Mucosa of rectum (tissue), 2 donors: ENCODE data around the gene GLRX2.

Source experiments
- H3K27ac ChIP-seq, 2 donors: one replicate each; pipeline ENCODE4 v1.7.0; 2013; ENCODE audit warnings: inconsistent platforms in 2 of 2, low read depth in 2 of 2, low read length in 2 of 2
- H3K27me3 ChIP-seq, 2 donors: one replicate each; pipeline ENCODE4 v1.7.0; 2013; ENCODE audit warnings: low read length in 2 of 2; ENCODE audit not compliant: control insufficient read depth in 2 of 2, insufficient read depth in 2 of 2
- H3K36me3 ChIP-seq, 2 donors: one replicate each; pipeline ENCODE4 v1.7.0; 2013; ENCODE audit warnings: low read length in 2 of 2; ENCODE audit not compliant: control insufficient read depth in 2 of 2, insufficient read depth in 2 of 2
- H3K4me1 ChIP-seq, 2 donors: one replicate each; pipeline ENCODE4 v1.7.0; 2013; ENCODE audit warnings: low read length in 2 of 2, mild to moderate bottlenecking in 1 of 2; ENCODE audit not compliant: control insufficient read depth in 2 of 2, insufficient read depth in 2 of 2
- H3K4me3 ChIP-seq, 2 donors: one replicate each; pipeline ENCODE4 v1.7.0; 2013; ENCODE audit warnings: low read length in 2 of 2
- H3K9ac ChIP-seq, 2 donors: one replicate each; pipeline ENCODE4 v1.7.0; 2013; ENCODE audit warnings: low read length in 2 of 2, low read depth in 1 of 2, mild to moderate bottlenecking in 1 of 2
- H3K9me3 ChIP-seq, 2 donors: one replicate each; pipeline ENCODE4 v1.7.0; 2013; ENCODE audit warnings: low read length in 2 of 2; ENCODE audit not compliant: control insufficient read depth in 2 of 2
- donor health status: healthy.
- donor health status: Normal muscosa, but diverticular disease.

GLRX2 gene

DNA sequence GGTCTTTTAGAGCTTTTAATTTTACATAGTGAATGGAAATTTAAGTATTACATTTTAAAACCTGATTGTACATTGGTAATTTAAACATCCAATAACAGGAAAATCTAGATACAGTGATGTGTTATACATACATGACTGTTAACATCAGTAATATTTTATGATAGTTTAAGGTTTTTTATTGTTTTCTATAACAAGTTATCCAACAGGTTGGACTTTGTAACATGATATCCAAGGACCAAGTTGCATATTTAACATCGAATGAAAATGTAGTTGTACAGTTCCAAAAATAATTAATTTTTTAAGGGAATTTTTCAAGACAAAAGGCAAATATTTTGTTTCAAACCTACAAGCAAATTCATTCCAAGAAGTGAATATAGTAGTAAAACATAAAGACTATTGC, 14.3 kb downstream of the GLRX2 start:
- Histone ChIP-seq H3K9ac (no peak overlapping the region), H3K36me3 (peaks cover 13 to 19% of the 10 kb centered on the region in 2 donors), H3K4me1 (no peaks in the 10 kb centered on the region)

DNA sequence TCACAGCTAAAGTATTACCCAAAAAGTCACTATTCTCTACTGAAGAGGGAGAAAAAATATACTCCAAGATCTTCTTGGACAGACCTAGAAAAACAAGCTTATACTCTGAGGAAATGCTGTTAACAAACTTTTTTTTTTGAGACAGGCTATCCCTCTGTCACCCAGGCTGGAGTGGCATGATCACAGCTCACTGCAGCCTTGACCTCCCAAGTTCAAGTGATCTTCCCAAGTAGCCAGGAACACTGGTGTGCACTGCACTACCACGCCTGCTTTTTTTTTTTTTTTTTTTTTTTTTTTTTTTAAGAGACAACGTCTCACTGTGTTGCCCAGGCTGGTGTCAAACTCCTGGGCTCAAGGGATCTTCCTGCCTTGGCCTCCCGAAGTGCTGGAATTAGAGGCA, 17.3 kb downstream of the GLRX2 start:
- no peaks in the 10 kb centered on the region for H3K27me3 ChIP-seq
- peaks cover 19 to 26% of the 10 kb centered on the region in 2 donors for H3K36me3 ChIP-seq
- no peaks in the 10 kb centered on the region for H3K4me1 ChIP-seq
- no peaks in the 10 kb centered on the region for H3K9me3 ChIP-seq
- no peak overlapping the region for H3K4me3 ChIP-seq
- H3K9ac ChIP-seq = no peak overlapping the region
- H3K27ac ChIP-seq = no peak overlapping the region

More for the DNA sequence above, 14.3 kb downstream of the GLRX2 start:
- Histone ChIP-seq H3K4me3 (no peak overlapping the region), H3K27ac (no peak overlapping the region), H3K27me3 (no peaks in the 10 kb centered on the region), H3K9me3 (no peaks in the 10 kb centered on the region)

DNA sequence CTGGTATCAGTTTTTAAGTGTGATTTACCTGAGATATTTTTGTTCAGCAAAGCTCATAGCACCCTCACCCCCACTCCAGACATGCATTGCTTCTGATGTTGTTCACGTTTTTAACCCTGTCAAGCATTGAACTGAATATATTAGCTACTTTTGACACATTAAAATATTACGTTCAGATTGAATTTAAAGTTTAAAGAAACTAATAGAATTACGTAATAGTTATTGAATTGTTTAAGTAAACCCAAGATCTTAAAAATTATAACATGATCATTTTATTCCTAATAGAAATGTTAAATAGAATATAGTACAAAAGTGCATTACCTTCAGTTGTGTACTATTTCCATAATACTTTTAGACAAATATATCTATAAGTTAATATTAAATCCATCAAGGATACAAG, 18.9 kb downstream of the GLRX2 start:
- Histone ChIP-seq H3K36me3 (peaks cover 29 to 35% of the 10 kb centered on the region in 2 donors), H3K9ac (no peak overlapping the region), H3K4me3 (no peak overlapping the region), H3K27ac (no peak overlapping the region), H3K27me3 (no peaks in the 10 kb centered on the region), H3K4me1 (no peaks in the 10 kb centered on the region), H3K9me3 (no peaks in the 10 kb centered on the region)

DNA sequence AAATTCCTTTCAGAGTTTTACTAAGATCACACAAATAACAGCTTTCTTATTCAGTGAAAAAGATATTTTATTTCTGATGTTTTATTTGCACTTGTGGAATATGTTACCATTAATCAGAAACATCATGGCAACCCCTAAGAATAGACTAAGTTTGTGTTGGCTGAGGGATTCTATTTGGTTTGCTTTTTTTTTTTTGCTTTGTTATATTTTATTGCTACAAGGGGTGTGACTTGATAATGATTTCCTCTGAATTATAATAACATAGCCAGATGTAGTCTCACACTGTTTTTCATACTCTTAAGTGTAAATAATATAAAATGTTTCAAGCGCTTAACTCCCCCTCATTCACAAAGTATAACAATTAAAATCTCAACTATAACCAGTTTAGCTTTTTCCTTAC, 20.0 kb downstream of the GLRX2 start:
- H3K36me3 ChIP-seq = peaks cover 32 to 36% of the 10 kb centered on the region in 2 donors

DNA sequence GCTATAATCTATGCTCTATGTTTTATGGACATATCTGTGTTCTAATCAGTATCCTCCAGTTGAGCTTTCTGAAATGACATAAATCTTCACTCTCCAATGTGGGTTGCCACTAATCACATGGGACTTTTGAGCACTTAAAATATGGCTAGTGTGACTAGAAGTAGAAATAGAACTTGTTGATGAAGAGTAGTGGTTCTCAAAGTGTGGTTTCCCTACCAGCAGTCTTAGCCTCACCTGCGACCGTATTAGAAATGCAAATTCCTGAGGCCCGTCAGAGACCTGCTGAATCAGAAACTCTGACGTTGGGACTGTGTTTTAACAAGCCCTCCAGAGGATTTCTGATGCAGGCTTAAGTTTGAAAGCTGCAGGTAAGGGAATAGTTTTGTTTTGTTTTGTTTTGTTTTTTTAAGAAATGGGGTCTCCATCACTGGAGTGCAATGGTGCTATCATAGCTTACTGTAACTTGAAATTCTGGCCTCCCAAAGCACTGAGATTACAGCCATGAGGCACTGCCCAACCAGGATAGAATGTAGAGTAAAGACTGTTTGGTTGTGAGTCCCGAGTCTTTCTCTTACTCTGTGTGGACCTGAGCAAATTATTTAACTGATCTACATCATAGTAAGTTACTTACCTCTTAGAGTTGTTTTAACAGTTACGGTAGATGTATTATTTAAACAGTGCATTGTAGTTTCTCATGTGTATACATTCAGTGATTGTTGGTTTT, 21.7 kb downstream of the GLRX2 start:
- H3K9ac ChIP-seq = no peak overlapping the region
- H3K4me3 ChIP-seq = no peak overlapping the region
- H3K9me3 ChIP-seq = no peaks in the 10 kb centered on the region
- H3K36me3 ChIP-seq = peaks cover 36 to 41% of the 10 kb centered on the region in 2 donors
- no peaks in the 10 kb centered on the region for H3K27me3 ChIP-seq
- no peak overlapping the region for H3K27ac ChIP-seq
- H3K4me1 ChIP-seq = no peaks in the 10 kb centered on the region

More for the DNA sequence above, 20.0 kb downstream of the GLRX2 start:
- H3K9ac ChIP-seq = no peak overlapping the region
- no peaks in the 10 kb centered on the region for H3K9me3 ChIP-seq
- no peaks in the 10 kb centered on the region for H3K27me3 ChIP-seq
- H3K4me1 ChIP-seq = no peaks in the 10 kb centered on the region
- no peak overlapping the region for H3K4me3 ChIP-seq
- H3K27ac ChIP-seq = no peak overlapping the region

DNA sequence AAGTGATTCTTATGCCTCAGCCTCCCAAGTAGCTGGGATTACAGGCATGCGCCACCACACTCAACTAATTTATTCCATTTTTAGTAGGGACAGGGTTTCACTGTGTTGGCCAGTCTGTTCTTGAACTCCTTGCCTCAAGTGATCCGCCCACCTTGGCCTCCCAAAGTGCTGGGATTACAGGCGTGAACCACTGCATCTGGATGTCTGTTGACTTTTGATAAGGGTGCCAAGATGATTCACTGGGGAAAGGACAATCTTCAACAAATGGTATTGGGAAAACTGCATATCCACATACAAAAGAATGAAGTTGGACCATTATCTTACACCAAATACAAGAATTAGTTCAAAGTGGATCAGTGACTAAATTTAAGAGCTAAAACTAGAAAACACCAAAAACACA, 26.0 kb downstream of the GLRX2 start:
- H3K4me1 ChIP-seq = no peaks in the 10 kb centered on the region
- no peak overlapping the region for H3K4me3 ChIP-seq
- no peaks in the 10 kb centered on the region for H3K27me3 ChIP-seq
- H3K9ac ChIP-seq = no peak overlapping the region
- H3K27ac ChIP-seq = no peak overlapping the region
- no peaks in the 10 kb centered on the region for H3K9me3 ChIP-seq
- H3K36me3 ChIP-seq = peaks cover 37% of the 10 kb centered on the region in 2 donors

DNA sequence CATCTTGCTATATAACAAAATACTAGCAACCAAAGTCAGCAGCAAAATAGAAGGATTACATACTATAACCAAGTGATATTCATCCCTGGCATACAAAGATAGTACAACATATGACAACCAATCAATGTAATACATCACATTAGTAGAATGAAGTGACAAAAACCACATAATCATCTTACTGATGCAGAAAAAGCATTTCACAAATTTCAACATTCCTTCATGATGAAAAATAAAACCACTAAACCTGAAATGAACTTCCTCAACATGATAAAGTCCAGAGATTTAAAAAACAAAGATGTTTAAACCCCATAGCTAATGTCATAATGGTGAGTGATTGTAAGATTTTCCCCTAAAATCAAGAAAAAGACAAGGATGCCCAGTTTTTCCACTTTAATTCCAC, 27.2 kb downstream of the GLRX2 start:
- Histone ChIP-seq H3K36me3 (peaks cover 27% of the 10 kb centered on the region in 2 donors), H3K27ac (no peak overlapping the region), H3K27me3 (no peaks in the 10 kb centered on the region), H3K4me3 (no peak overlapping the region), H3K4me1 (no peaks in the 10 kb centered on the region), H3K9me3 (no peaks in the 10 kb centered on the region), H3K9ac (no peak overlapping the region)

DNA sequence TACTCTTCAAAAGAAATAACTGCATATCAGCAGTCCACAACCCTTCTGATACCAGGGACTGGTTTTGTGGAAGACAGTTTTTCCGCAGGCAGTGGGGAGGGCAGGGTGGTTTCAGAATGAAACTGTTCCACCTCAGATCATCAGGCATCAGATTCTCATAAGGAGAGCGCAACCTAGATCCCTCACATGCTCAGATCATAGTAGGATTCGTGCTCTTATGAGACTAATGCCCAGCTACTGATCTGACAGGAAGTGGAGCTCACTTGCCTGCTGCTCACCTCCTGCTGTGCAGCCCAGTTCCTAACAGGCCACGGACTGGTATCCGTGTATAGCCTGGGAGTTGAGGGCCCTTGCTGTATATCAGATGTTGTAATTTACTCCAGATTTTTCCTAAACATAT, 34.3 kb downstream of the GLRX2 start:
- Histone ChIP-seq H3K27me3 (no peaks in the 10 kb centered on the region), H3K36me3 (peaks cover 0 to 4% of the 10 kb centered on the region in 2 donors), H3K27ac (no peak overlapping the region), H3K4me1 (no peaks in the 10 kb centered on the region), H3K9ac (no peak overlapping the region), H3K4me3 (no peak overlapping the region), H3K9me3 (no peaks in the 10 kb centered on the region)

DNA sequence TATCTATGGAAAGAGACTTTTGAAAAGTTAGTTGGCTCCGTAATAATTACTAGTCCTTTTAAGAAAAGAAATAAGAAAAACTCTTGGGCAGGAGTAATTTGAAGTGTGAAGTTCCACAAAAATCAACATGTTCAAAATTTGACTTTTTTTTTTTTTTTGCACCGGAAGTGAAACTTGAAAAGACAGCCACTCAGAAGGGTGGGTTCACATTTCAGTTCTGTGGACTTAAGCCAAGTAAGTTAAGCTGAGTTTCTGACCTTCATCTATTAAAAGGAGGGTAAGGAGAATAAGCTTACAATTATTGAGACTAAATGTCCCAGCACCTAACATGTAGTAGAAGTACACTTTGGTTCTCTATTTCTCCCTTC, 34.8 kb downstream of the GLRX2 start:
- H3K27me3 ChIP-seq = no peaks in the 10 kb centered on the region
- no peak overlapping the region for H3K4me3 ChIP-seq
- H3K9me3 ChIP-seq = no peaks in the 10 kb centered on the region
- H3K4me1 ChIP-seq = no peaks in the 10 kb centered on the region
- peaks cover 0 to 4% of the 10 kb centered on the region in 2 donors for H3K36me3 ChIP-seq
- H3K9ac ChIP-seq = no peak overlapping the region
- H3K27ac ChIP-seq = no peak overlapping the region

DNA sequence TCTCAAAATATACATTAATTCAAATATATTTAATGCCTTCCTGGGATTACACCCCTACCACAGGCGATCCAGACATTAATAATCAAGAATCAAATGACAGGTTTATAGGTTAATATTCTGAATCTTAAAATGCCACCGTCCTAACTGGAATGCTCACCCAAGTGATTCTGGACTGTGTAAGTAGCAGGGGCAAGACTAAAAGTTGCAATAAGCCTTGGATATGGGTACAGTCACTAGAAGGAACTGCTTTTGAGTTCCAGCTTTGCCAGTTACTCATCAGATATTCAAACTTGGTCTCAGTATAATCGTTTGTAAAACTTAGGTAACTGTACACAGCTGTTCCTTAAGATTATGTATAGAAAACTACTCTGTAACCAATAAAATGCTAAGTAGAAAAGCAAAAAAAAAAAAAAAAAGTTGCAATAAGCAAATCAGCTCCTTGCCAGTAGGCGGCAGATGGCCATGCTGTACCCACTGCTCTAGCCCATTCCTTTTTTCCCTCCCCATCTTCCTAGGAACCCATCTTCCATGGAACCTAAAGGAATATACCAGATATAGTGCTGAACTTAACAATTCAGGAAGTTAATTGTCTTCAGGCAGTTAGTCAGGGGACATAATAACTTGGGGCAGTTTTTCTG, 35.3 kb downstream of the GLRX2 start:
- H3K27ac ChIP-seq = no peak overlapping the region
- H3K4me1 ChIP-seq = no peaks in the 10 kb centered on the region
- no peaks in the 10 kb centered on the region for H3K9me3 ChIP-seq
- no peaks in the 10 kb centered on the region for H3K27me3 ChIP-seq
- peaks cover 0 to 4% of the 10 kb centered on the region in 2 donors for H3K36me3 ChIP-seq
- H3K4me3 ChIP-seq = no peak overlapping the region
- no peak overlapping the region for H3K9ac ChIP-seq
